Measurements from ENCODE around the gene TMEM190.
A peak's percentile ranks its signal among the peaks of the same experiment; 100 is the strongest.
"Not testable (repeated sequence)": the region's sequence is repeated elsewhere in the genome, so short reads cannot be mapped to it uniquely, and the experiment has no call there.

The TMEM190 gene

GRCh38 chr19:55384920-55385723 lies 8.5 kb downstream of the TMEM190 start:
- intact Hi-C loops (cut with DNase I) = loop anchor here (5.0 kb wide), 2 partner anchors 43 to 83 kb away; no protein-coding TSS in a partner anchor
- peak; percentile 80 to 96 (median 90) for DNase-seq

GRCh38 chr19:55385724-55386492 lies 9.3 kb downstream of the TMEM190 start, which contains the start of gene RPL28:
Gene RPL28, plus strand, starts transcription at chr19:55385932. Its CDS starts 426 bp downstream, at chr19:55386358.
- peak; percentile 97 to 100 (median 99) for DNase-seq
- intact Hi-C loops (cut with DNase I) = no loop called here

- DNase-seq = peak in 4 of 42 donors; percentile 38 to 56 (median 50)
- intact Hi-C loops (cut with DNase I) = no loop called here
Measured at GRCh38 chr19:55386493-55386971, 9.9 kb downstream of the TMEM190 start.

GRCh38 chr19:55387736-55388497 lies 11.3 kb downstream of the TMEM190 start:
- DNase-seq = no peak
- intact Hi-C loops (cut with DNase I) = no loop called here

GRCh38 chr19:55389386-55390317 lies 13.0 kb downstream of the TMEM190 start:
- intact Hi-C loops (cut with DNase I) = no loop called here

GRCh38 chr19:55390461-55390880 lies 13.8 kb downstream of the TMEM190 start:
- DNase-seq = no peak
- intact Hi-C loops (cut with DNase I) = no loop called here

More at GRCh38 chr19:55389386-55390317, 13.0 kb downstream of the TMEM190 start:
- DNase-seq = no peak

- DNase-seq = no peak
- intact Hi-C loops (cut with DNase I) = no loop called here
Measured at GRCh38 chr19:55391191-55391670, 14.6 kb downstream of the TMEM190 start.

- DNase-seq = no peak
- intact Hi-C loops (cut with DNase I) = no loop called here
Measured at GRCh38 chr19:55391702-55392615, 15.3 kb downstream of the TMEM190 start.

- intact Hi-C loops (cut with DNase I) = no loop called here
- DNase-seq = no peak
Measured at GRCh38 chr19:55392820-55393761, 16.5 kb downstream of the TMEM190 start.

- intact Hi-C loops (cut with DNase I) = no loop called here
- DNase-seq = no peak
Measured at GRCh38 chr19:55398200-55398925, 21.7 kb downstream of the TMEM190 start.

- intact Hi-C loops (cut with DNase I) = no loop called here
- DNase-seq = no peak
Measured at GRCh38 chr19:55400281-55401087, 23.9 kb downstream of the TMEM190 start.

- DNase-seq; intact Hi-C loops (cut with DNase I): not testable (repeated sequence)
Measured at GRCh38 chr19:55401390-55401789, 24.8 kb downstream of the TMEM190 start.

- no peak for DNase-seq
- intact Hi-C loops (cut with DNase I) = no loop called here
Measured at GRCh38 chr19:55402509-55402908, 25.9 kb downstream of the TMEM190 start.

- no peak for DNase-seq
- intact Hi-C loops (cut with DNase I) = no loop called here
Measured at GRCh38 chr19:55405638-55406037, 29.0 kb downstream of the TMEM190 start.

Measured in head of caudate nucleus (tissue), 42 donors.